ENCODE data around the gene TMEM117.

DNA sequence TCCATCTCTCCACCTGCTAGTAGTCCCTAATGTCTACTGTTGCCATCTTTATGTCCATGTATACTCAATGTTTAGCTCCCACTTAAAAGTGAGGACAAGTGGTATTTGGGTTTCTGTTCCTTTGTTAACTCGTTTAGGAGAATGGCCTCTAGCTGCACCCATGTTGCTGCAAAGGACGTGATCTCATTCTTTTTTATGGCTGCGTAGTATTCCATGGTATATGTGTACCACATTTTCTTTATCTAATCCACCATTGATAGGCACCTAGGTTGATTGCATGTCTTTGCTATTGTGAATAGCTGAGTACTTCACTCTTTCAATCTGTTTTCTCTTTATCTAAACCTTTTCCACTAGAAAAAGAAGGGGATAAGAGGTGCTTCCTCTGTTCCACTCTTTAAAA, 130.0 kb downstream of the TMEM117 start:
- TF ChIP-seq, protein P1, sequence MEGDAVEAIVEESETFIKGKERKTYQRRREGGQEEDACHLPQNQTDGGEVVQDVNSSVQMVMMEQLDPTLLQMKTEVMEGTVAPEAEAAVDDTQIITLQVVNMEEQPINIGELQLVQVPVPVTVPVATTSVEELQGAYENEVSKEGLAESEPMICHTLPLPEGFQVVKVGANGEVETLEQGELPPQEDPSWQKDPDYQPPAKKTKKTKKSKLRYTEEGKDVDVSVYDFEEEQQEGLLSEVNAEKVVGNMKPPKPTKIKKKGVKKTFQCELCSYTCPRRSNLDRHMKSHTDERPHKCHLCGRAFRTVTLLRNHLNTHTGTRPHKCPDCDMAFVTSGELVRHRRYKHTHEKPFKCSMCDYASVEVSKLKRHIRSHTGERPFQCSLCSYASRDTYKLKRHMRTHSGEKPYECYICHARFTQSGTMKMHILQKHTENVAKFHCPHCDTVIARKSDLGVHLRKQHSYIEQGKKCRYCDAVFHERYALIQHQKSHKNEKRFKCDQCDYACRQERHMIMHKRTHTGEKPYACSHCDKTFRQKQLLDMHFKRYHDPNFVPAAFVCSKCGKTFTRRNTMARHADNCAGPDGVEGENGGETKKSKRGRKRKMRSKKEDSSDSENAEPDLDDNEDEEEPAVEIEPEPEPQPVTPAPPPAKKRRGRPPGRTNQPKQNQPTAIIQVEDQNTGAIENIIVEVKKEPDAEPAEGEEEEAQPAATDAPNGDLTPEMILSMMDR (IDR thresholded peaks at IDR 0.05) = no peak
- TF ChIP-seq POLR2A (IDR thresholded peaks at IDR 0.05) = no peak
